K562 (cell line): ENCODE measurements around the gene PNP. TPM values are rescaled to one million over a fixed set of nuclear protein-coding genes. Genes with fewer than 3 reads are reported as not detected.

Source experiments
- CBX1 ChIP-seq: sonication (generic); IDR thresholded peaks from 2 replicates; pipeline ENCODE4 v1.6.1; 2016; ENCODE audit warnings: antibody characterized with exemption, low read depth, mild to moderate bottlenecking
- CC2D1A ChIP-seq: fragments of 450-650 bp; IDR thresholded peaks from 2 replicates; pipeline ENCODE4 v1.6.1; 2017; ENCODE audit warnings: mild to moderate bottlenecking
- ETV1 ChIP-seq: fragments of 450-650 bp; conservative IDR thresholded peaks from 2 replicates; pipeline ENCODE4 v1.6.1; 2016; ENCODE audit warnings: missing genetic modification characterization, control low read depth, low read depth, missing compliant biosample characterization
- ETV6 ChIP-seq, 3 experiments: fragments of 150-350 bp in 1 of 3; sonication (generic) in 1 of 3; formaldehyde crosslinking in 1 of 3; IDR thresholded peaks; 2 replicates each; pipeline versions ENCODE4 v1.6.1 to v1.8.0; 2014 to 2022; ENCODE audit warnings: borderline replicate concordance in 2 of 3, low read depth in 2 of 3, antibody characterized with exemption in 1 of 3, low read length in 1 of 3, mild to moderate bottlenecking in 1 of 3, missing genetic modification reagents in 1 of 3
- FOXK2 ChIP-seq, 2 experiments: fragments of 450-650 bp; IDR thresholded peaks in 1 of 2; conservative IDR thresholded peaks in 1 of 2; 2 replicates each; pipeline ENCODE4 v1.6.1; 2016; ENCODE audit warnings: low read depth in 2 of 2, mild to moderate bottlenecking in 1 of 2
- FOXM1 ChIP-seq, 2 experiments: fragments of 450-650 bp in 1 of 2; sonication (generic) in 1 of 2; formaldehyde crosslinking in 1 of 2; IDR thresholded peaks; 2 replicates each; pipeline versions ENCODE4 v1.6.1 to v1.9.0; 2017 to 2022; ENCODE audit warnings: low read depth in 2 of 2, mild to moderate bottlenecking in 2 of 2, missing genetic modification reagents in 1 of 2, moderate library complexity in 1 of 2
- KDM4B ChIP-seq, 2 experiments: fragments of 450-650 bp in 1 of 2; sonication (generic) in 1 of 2; IDR thresholded peaks; 2 replicates each; pipeline ENCODE4 v1.6.1; 2016 to 2017; ENCODE audit warnings: borderline replicate concordance in 2 of 2, antibody characterized with exemption in 1 of 2, low read depth in 1 of 2, mild to moderate bottlenecking in 1 of 2
- LARP7 ChIP-seq: fragments of 450-650 bp; IDR thresholded peaks from 2 replicates; pipeline ENCODE4 v1.6.1; 2016
- LEF1 ChIP-seq: fragments of 450-650 bp; IDR thresholded peaks from 2 replicates; pipeline ENCODE4 v1.6.1; 2016; ENCODE audit warnings: mild to moderate bottlenecking
- MAZ ChIP-seq, 2 experiments: fragments of 450-650 bp in 1 of 2; sonication (generic) in 1 of 2; formaldehyde crosslinking; IDR thresholded peaks in 1 of 2; conservative IDR thresholded peaks in 1 of 2; 2 replicates each; pipeline versions ENCODE4 v1.4.0 to v1.5.0; 2020; ENCODE audit warnings: mild to moderate bottlenecking in 1 of 2, missing genetic modification reagents in 1 of 2
- PML ChIP-seq: IDR thresholded peaks from 2 replicates; pipeline ENCODE4 v1.6.1; 2012; ENCODE audit warnings: low read length, inconsistent platforms
- POLR2AphosphoS5 ChIP-seq: IDR thresholded peaks from 2 replicates; pipeline ENCODE4 v1.6.1; 2011; ENCODE audit warnings: mild to moderate bottlenecking, low read depth, low read length, moderate library complexity; ENCODE audit not compliant: control insufficient read depth, insufficient read depth
- RBM14 ChIP-seq: fragments of 200-400 bp; formaldehyde crosslinking; IDR thresholded peaks from 2 replicates; pipeline ENCODE4 v1.6.1; 2018; ENCODE audit warnings: low read depth, mild to moderate bottlenecking, low read length, moderate library complexity, borderline replicate concordance; ENCODE audit not compliant: insufficient read depth
- SMARCA4 ChIP-seq: fragments of 450-650 bp; IDR thresholded peaks from 2 replicates; pipeline ENCODE4 v1.6.1; 2016
- SMARCC2 ChIP-seq: fragments of 450-650 bp; IDR thresholded peaks from 2 replicates; pipeline ENCODE4 v1.6.1; 2017; ENCODE audit warnings: antibody characterized with exemption, moderate library complexity, mild to moderate bottlenecking, low read depth
- TOE1 ChIP-seq, 2 experiments: fragments of 450-650 bp in 1 of 2; sonication (generic) in 1 of 2; formaldehyde crosslinking in 1 of 2; IDR thresholded peaks; 2 replicates each; pipeline versions ENCODE4 v1.7.1 to v1.8.0; 2016 to 2022; ENCODE audit warnings: borderline replicate concordance in 2 of 2, mild to moderate bottlenecking in 2 of 2, antibody characterized with exemption in 1 of 2, inconsistent platforms in 1 of 2, low read depth in 1 of 2, missing genetic modification reagents in 1 of 2, moderate library complexity in 1 of 2
- XRCC4 ChIP-seq: IDR thresholded peaks from one replicate; pipeline ENCODE4 v1.6.1; 2011; ENCODE audit not compliant: insufficient read depth, insufficient read length; ENCODE audit errors: extremely low read depth
- ZNF668 ChIP-seq: fragments of 250-450 bp; sonication (Bioruptor Pico); IDR thresholded peaks from 2 replicates; pipeline ENCODE4 v1.8.0; 2022; ENCODE audit warnings: mild to moderate bottlenecking, inconsistent platforms
- polyA plus RNA-seq, 8 experiments: library from polyadenylated mRNA; depleted of rRNA in 4 of 8; stranded (reverse) in 5 of 8; unstranded in 3 of 8; fragments of >200 nt; fragmentation: Nextera tagmentation in 2 of 8; fragmentation: Illumina TruSeq in 1 of 8; extraction: Ambion mirVana in 2 of 8; extraction: Trizol in 1 of 8; gene quantifications; 2 replicates each; pipeline versions ENCODE4 v1.2.1 to v1.2.3, GENCODE V29; 2011 to 2014; ENCODE audit warnings: inconsistent platforms in 1 of 8, missing spikeins in 1 of 8
- total RNA-seq, 7 experiments: library from RNA; depleted of rRNA in 6 of 7; stranded (reverse); fragments of >200 nt in 6 of 7; fragmentation: Illumina TruSeq in 2 of 7; extraction: Trizol in 2 of 7; gene quantifications; 2 replicates each; pipeline versions ENCODE4 v1.2.1 to v1.2.3, GENCODE V29; 2011 to 2021; ENCODE audit warnings: low replicate concordance in 1 of 7
- TF ChIP-seq, protein P1 (sequence below): fragments of 450-650 bp; formaldehyde crosslinking; IDR thresholded peaks from 2 replicates; pipeline ENCODE4 v1.4.0; 2020; ENCODE audit warnings: mild to moderate bottlenecking
- TF ChIP-seq, protein P2 (sequence below): sonication (generic); formaldehyde crosslinking; IDR thresholded peaks from 2 replicates; pipeline ENCODE4 v1.8.1; 2023; ENCODE audit warnings: mild to moderate bottlenecking, missing genetic modification reagents

PNP gene
- total and polyA plus RNA-seq, 9 of the 15 experiments (the other 6 are each of a cell fraction or from before 2014, with no cell fraction given) = 92.5 to 288 (median 137) TPM

DNA sequence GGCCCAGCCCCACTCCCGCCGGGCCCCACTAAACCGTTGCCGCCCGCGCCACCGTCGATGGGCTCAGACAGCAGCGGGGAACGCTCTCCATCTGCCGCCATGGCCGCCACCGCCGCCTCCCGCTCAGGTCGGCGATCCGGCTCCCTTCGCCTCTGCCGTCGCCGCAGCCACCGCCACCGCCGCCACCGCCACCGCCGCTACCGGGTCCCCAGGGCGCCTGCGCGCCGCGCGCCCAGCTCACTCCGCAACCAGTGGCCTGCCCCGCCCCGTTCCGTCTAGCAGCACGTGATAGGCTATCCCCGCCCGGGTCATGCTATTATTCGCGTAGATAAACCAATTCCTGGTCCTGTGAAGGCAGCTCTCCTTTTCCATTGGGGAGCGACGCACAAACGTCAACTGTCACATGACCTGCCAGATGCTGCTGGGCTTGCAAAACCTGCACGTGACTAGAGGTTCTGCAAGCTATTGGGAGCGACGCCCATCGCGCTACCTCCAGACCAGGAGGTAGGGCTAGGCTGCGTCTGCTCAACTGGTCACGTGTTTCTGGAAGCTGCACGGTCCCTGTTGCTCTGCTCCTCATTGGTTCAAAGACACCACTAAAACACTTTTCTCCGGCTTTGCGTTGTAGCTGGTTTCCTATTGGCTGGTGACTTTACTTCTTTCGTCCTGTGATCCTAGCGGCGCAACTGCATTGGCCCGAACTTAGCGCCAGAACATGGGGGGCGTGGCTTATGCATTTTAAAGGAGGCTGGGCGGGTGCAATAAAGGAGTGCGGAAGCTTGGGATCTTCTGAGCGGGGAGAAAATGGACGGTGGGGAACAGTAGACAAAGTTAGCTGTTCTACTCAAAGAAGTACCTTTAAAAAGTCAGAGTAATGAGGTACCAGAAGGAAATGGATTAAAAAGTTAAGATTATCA lies 7.7 kb upstream of the PNP start, which contains the start of gene PIP4P1 (continued):
- TF ChIP-seq FOXM1 (IDR thresholded peaks at IDR 0.05; ENCODE audit: low read depth) = peak; percentile 88
- no peak for TF ChIP-seq FOXM1 (CRISPR knock-in tag; IDR thresholded peaks at IDR 0.05; ENCODE audit: low read depth)
- TF ChIP-seq PML = peak; percentile 58; the same call in 1 of the 2 replicates
- peak; percentile 100 for TF ChIP-seq TOE1 (IDR thresholded peaks at IDR 0.05; ENCODE audit: borderline replicate concordance)
- no peak for TF ChIP-seq TOE1 (CRISPR knock-in tag; IDR thresholded peaks at IDR 0.05; ENCODE audit: borderline replicate concordance, low read depth)
- peak; percentile 91 for TF ChIP-seq LEF1
- TF ChIP-seq, protein P1, sequence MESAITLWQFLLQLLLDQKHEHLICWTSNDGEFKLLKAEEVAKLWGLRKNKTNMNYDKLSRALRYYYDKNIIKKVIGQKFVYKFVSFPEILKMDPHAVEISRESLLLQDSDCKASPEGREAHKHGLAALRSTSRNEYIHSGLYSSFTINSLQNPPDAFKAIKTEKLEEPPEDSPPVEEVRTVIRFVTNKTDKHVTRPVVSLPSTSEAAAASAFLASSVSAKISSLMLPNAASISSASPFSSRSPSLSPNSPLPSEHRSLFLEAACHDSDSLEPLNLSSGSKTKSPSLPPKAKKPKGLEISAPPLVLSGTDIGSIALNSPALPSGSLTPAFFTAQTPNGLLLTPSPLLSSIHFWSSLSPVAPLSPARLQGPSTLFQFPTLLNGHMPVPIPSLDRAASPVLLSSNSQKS (CRISPR knock-in tag) = no peak
- no peak for TF ChIP-seq SMARCA4
- TF ChIP-seq SMARCC2 = no peak
- TF ChIP-seq XRCC4 = no peak
- no peak for TF ChIP-seq RBM14
- peak; percentile 67; the same call in 1 of the 2 replicates for TF ChIP-seq CBX1
- TF ChIP-seq POLR2AphosphoS5 = peak; percentile 66; the same call in 1 of the 2 replicates
- TF ChIP-seq ETV1 = no peak; the same call in 1 of the 2 replicates
- TF ChIP-seq LARP7 = no peak
- no peak for TF ChIP-seq KDM4B (IDR thresholded peaks at IDR 0.05; ENCODE audit: borderline replicate concordance in 2 of 2, low read depth in 1 of 2)
- no peak for TF ChIP-seq ETV6 (IDR thresholded peaks at IDR 0.05; ENCODE audit: borderline replicate concordance in 1 of 2, low read depth in 2 of 2, low read length in 1 of 2)
- TF ChIP-seq ETV6 (CRISPR knock-in tag; IDR thresholded peaks at IDR 0.05; ENCODE audit: borderline replicate concordance) = no peak
- peak; percentile 55; the same call in 1 of the 2 replicates for TF ChIP-seq ZNF668 (CRISPR knock-in tag)
- no peak for TF ChIP-seq MAZ (CRISPR knock-in tag; conservative IDR thresholded peaks at IDR 0.05 in 1 of 2, IDR thresholded peaks at IDR 0.05 in 1 of 2)
- TF ChIP-seq FOXK2 (conservative IDR thresholded peaks at IDR 0.05 in 1 of 2, IDR thresholded peaks at IDR 0.05 in 1 of 2; ENCODE audit: low read depth in 2 of 2) = peak; percentile 93 to 97
- peak; percentile 96 for TF ChIP-seq CC2D1A
- TF ChIP-seq, protein P2, sequence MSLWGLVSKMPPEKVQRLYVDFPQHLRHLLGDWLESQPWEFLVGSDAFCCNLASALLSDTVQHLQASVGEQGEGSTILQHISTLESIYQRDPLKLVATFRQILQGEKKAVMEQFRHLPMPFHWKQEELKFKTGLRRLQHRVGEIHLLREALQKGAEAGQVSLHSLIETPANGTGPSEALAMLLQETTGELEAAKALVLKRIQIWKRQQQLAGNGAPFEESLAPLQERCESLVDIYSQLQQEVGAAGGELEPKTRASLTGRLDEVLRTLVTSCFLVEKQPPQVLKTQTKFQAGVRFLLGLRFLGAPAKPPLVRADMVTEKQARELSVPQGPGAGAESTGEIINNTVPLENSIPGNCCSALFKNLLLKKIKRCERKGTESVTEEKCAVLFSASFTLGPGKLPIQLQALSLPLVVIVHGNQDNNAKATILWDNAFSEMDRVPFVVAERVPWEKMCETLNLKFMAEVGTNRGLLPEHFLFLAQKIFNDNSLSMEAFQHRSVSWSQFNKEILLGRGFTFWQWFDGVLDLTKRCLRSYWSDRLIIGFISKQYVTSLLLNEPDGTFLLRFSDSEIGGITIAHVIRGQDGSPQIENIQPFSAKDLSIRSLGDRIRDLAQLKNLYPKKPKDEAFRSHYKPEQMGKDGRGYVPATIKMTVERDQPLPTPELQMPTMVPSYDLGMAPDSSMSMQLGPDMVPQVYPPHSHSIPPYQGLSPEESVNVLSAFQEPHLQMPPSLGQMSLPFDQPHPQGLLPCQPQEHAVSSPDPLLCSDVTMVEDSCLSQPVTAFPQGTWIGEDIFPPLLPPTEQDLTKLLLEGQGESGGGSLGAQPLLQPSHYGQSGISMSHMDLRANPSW (CRISPR knock-in tag) = 0 out of 2 replicates have a peak, but pooled peaks have one; percentile 60
